ENCODE measurements around the gene DNER. TPM values are rescaled to one million over a fixed set of nuclear protein-coding genes. Genes with fewer than 3 reads are reported as not detected.

The DNER gene
- polyA plus RNA-seq, 6 donors from 2014 or later, result not detected

DNA sequence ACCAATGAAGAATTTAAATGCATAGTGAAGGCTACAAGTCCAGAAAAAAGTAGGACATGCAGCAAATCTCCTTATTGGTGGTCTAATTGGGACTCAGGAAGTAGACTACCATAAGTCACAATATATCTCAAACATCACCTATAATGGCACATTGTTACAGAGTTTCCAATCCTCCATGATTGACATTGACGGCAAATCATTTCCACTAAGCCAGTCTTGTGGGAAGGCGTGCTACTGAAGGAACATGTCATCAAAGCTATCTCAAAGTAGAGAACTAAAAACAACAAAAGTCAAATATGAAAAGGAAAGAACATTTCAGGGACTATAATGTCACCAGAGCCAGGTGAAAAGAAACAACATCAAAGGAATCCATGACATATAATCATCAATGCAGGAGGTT, 276.9 kb downstream of the DNER start:
- Mint-ChIP-seq H3K4me1 (no peaks in the 10 kb centered on the region), H3K36me3 (no peaks in the 10 kb centered on the region), H3K27me3 (peaks cover 13 to 32% (median 14%) of the 10 kb centered on the region in 3 donors), H3K27ac (no peak overlapping the region), H3K9me3 (peaks cover 0 to 11% (median 0%) of the 10 kb centered on the region in 7 donors), H3K4me3 (no peak overlapping the region)
- DNase-seq (no peak), ATAC-seq (ENCODE audit: low read depth in 2 of 2) (no peak)

DNA sequence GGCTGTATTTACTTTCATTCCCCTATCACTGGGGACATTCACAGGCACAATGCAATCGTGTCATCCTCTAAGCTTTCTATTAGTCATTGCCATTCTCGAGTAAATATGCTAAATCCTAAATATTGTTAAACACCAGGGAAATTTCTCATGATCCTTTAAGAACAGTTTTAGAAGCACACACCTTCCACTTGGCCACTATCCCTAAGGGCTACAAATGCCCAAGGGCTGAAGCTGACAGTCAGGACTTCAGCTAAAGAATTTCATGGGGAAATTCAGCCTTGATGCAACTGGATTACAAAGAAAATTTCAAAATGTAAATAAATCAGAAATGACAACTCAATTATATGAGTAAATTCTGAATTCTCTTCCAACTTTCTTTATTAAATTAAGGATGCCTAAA, 280.2 kb downstream of the DNER start:
- ATAC-seq (ENCODE audit: low read depth in 2 of 2), result no peak
- Mint-ChIP-seq H3K27ac (no peak overlapping the region), H3K9me3 (peaks cover 0 to 4% (median 0%) of the 10 kb centered on the region in 7 donors), H3K4me1 (no peaks in the 10 kb centered on the region), H3K4me3 (no peak overlapping the region), H3K27me3 (peaks cover 0 to 20% (median 4%) of the 10 kb centered on the region in 3 donors), H3K36me3 (no peaks in the 10 kb centered on the region)
- DNase-seq, result no peak

DNA sequence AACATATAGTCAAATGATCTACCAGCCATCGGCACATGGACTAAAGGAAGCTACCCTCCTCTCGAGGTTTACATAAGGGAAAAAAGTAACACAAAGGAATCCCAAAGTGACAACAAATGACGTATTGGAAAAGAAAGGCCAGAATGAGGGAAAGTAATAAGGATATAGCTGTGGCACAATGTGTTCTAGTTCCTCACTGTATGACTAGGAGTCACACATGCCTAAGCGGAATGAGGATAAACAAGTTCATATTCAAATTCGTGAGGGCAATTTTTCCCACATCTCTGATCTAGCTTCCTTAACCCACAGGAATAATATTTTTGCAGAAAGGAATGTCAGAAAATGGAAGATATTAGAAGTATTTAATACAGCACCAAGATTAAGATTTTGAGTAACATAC, 281.0 kb downstream of the DNER start:
- no peak for ATAC-seq (ENCODE audit: low read depth in 2 of 2)

DNA sequence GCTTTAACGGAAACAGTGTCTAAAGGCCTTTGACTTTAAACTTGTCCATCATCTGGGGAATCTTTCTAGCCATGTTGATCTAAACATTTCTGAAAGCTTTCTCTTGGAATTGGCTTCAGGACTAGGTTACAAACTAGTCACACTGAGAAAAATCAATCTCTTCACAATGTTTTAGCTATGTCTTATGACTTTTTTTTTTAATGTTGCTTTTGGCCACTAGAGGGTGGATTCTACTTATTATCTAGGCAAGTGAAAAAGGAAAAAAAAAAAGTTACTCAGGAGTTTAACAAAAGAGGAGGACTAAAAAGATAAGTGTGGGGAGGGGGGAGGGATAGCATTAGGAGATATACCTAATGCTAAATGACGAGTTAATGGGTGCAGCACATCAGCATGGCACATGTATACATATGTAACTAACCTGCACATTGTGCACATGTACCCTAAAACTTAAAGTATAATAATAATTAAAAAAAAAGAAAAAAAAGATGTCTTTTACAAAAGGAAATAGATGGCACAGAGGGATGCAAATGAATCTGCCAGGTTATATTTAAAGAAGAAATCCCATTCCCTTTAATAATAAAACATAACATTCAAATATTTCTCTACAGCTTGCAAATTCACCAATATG, 282.9 kb downstream of the DNER start:
- no peak overlapping the region for H3K27ac Mint-ChIP-seq
- no peak for ATAC-seq (ENCODE audit: low read depth in 2 of 2)
- H3K36me3 Mint-ChIP-seq, result no peaks in the 10 kb centered on the region
- peaks cover 8 to 38% (median 14%) of the 10 kb centered on the region in 3 donors for H3K27me3 Mint-ChIP-seq
- H3K9me3 Mint-ChIP-seq, result peaks cover 0 to 2% (median 0%) of the 10 kb centered on the region in 7 donors
- H3K4me3 Mint-ChIP-seq, result no peak overlapping the region
- DNase-seq, result no peak
- H3K4me1 Mint-ChIP-seq, result no peaks in the 10 kb centered on the region

More for the DNA sequence above, 281.0 kb downstream of the DNER start:
- H3K4me3 Mint-ChIP-seq, result no peak overlapping the region
- peaks cover 4 to 27% (median 4%) of the 10 kb centered on the region in 3 donors for H3K27me3 Mint-ChIP-seq
- H3K4me1 Mint-ChIP-seq, result no peaks in the 10 kb centered on the region
- H3K9me3 Mint-ChIP-seq, result peaks cover 0 to 4% (median 0%) of the 10 kb centered on the region in 7 donors
- no peak overlapping the region for H3K27ac Mint-ChIP-seq
- H3K36me3 Mint-ChIP-seq, result no peaks in the 10 kb centered on the region
- DNase-seq, result no peak

DNA sequence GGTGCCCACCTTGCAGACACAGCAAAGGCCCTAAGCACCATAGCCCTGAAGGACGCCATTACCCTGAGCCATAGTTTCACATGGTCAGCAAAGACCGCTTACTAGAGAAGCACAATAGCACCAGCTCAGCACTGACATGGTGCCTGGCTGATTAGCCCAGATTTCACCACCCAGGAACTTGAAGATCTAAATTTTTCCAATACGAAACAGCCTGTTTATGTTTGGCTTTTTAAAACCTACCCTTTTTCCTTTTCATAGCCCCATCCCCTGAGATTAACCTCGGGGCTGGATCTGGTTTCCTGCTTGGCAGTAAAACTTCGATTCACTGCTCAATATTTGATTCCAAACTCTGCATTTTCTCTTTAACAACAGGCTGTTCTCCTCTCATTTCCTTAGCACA, 284.8 kb downstream of the DNER start:
- no peak for ATAC-seq (ENCODE audit: low read depth in 2 of 2)
- Mint-ChIP-seq H3K36me3 (no peaks in the 10 kb centered on the region), H3K4me1 (no peaks in the 10 kb centered on the region), H3K27ac (no peak overlapping the region), H3K9me3 (peaks cover 0 to 2% (median 0%) of the 10 kb centered on the region in 7 donors), H3K4me3 (no peak overlapping the region), H3K27me3 (peaks cover 9 to 28% (median 14%) of the 10 kb centered on the region in 3 donors)
- DNase-seq, result no peak

DNA sequence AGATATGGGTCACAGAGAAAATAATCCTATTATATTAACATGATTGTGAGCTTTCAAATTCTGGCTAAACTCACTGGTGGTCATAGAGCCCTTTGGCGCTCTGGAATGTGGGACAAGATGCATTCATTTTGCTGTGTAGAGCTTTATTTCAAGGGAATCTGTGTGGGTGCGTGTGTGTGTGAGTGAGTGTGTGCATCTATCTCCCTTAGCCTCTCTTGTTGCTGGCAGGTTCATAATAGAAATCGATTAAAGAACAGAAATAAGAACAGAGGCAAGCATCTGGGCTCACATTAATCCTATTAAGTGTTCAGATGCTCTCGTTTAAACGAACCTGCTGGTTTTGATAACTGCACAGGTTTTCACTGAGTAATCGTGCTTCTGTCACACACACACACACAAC, 287.9 kb downstream of the DNER start:
- no peaks in the 10 kb centered on the region for H3K4me1 Mint-ChIP-seq
- H3K27ac Mint-ChIP-seq, result no peak overlapping the region
- no peak for ATAC-seq (ENCODE audit: low read depth in 2 of 2)
- peaks cover 0 to 9% (median 1%) of the 10 kb centered on the region in 7 donors for H3K9me3 Mint-ChIP-seq
- no peaks in the 10 kb centered on the region for H3K36me3 Mint-ChIP-seq
- DNase-seq, result no peak
- H3K27me3 Mint-ChIP-seq, result peaks cover 14 to 29% (median 25%) of the 10 kb centered on the region in 3 donors
- H3K4me3 Mint-ChIP-seq, result no peak overlapping the region

DNA sequence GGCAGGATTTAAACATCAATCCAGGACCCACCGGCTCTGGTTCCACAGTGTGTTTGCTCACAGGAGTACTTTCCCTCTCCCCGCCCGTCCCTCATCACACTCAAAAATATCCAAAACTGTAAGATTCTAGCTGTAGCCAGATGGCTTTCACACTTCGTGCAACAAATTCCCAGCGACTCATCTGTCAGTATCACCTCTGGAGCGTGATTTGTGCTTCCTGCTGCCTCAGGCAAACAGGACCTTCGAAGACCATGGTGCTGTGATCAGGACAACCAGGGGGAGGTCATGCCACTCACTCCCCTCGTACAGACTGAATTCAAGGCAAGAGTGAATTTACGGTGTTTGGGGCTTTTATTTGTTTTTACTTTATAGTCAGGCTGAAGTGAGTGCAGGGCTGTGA, 288.8 kb downstream of the DNER start:
- no peak overlapping the region for H3K27ac Mint-ChIP-seq

DNA sequence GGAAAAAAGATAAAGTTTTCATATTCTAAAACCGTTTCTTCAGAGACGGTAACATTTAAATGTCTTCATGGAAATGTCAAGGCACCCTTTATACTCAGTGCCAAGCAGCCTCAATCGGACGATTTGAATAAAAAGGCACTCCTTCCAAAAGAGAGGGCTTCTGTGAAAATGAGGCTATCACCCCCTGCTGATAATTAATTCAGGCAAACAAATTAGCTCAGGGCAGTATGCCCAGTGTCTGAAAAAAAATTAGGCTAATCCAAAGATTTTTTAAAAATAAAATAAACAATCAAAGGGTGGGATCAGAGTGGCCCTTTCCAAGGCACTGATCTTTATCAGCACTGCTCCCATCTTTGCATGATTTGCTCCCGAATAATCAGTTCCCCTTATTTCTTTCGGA, 292.3 kb downstream of the DNER start:
- Mint-ChIP-seq H3K4me3 (peak overlapping the region in 1 of 8 donors; percentile 47), H3K27me3 (peaks cover 9 to 18% (median 9%) of the 10 kb centered on the region in 3 donors), H3K9me3 (peaks cover 0 to 13% (median 0%) of the 10 kb centered on the region in 7 donors), H3K27ac (no peak overlapping the region), H3K36me3 (no peaks in the 10 kb centered on the region), H3K4me1 (peaks cover 0 to 5% (median 0%) of the 10 kb centered on the region in 3 donors)
- DNase-seq, result no peak
- ATAC-seq (ENCODE audit: low read depth in 2 of 2), result no peak

More for the DNA sequence above, 288.8 kb downstream of the DNER start:
- H3K36me3 Mint-ChIP-seq, result no peaks in the 10 kb centered on the region
- H3K27me3 Mint-ChIP-seq, result peaks cover 14 to 29% (median 25%) of the 10 kb centered on the region in 3 donors
- ATAC-seq (ENCODE audit: low read depth in 2 of 2) (no peak), DNase-seq (no peak)
- no peak overlapping the region for H3K4me3 Mint-ChIP-seq
- peaks cover 0 to 10% (median 2%) of the 10 kb centered on the region in 7 donors for H3K9me3 Mint-ChIP-seq
- H3K4me1 Mint-ChIP-seq, result no peaks in the 10 kb centered on the region

DNA sequence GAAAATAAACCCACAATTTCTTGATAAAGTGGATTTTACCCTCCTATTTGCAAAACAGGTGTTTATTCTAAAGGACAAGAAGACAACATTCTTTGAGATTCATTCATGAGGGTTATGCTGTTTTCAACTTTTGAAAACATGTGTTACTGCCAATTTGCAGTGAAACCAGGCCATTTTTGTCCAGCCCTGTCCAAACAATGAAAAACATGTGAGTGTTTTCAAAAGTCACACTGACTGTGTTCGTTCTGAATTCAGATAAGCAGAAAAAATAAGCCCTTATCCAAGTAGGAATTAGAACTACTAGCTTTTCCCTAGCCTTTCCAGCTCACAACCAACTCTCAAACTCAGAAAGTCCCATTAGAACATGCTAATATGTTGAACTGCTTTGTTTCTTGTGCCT, 295.2 kb downstream of the DNER start:
- no peak for ATAC-seq (ENCODE audit: low read depth in 2 of 2)

DNA sequence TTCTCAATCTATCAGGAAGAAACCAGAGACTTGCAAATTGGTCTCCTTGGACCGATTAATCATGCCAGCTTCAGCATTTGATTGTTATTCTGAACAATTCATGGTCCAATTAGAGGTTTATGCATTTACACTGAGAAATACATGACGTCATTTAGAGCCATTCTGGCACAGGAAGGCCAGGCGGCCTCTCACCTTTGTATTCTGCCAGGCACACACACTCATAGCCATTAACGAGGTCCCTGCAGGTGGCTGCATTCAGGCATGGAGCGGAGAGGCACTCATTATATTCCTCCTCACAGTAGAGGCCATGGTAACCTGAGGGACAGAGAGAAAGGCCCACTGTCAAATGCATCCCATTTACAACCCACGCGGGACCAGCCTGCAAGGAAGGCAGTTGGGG, 296.4 kb downstream of the DNER start:
- Mint-ChIP-seq H3K4me3 (no peak overlapping the region), H3K36me3 (no peaks in the 10 kb centered on the region), H3K4me1 (peaks cover 11 to 19% (median 13%) of the 10 kb centered on the region in 3 donors), H3K27me3 (peaks cover 0 to 8% (median 5%) of the 10 kb centered on the region in 3 donors), H3K9me3 (peaks cover 2 to 18% (median 5%) of the 10 kb centered on the region in 7 donors), H3K27ac (peak overlapping the region in 1 of 6 donors; percentile 24)
- no peak for DNase-seq
- ATAC-seq (ENCODE audit: low read depth in 2 of 2), result no peak

More for the DNA sequence above, 295.2 kb downstream of the DNER start:
- Mint-ChIP-seq H3K36me3 (no peaks in the 10 kb centered on the region), H3K27me3 (peaks cover 5 to 16% (median 5%) of the 10 kb centered on the region in 3 donors), H3K9me3 (peaks cover 2 to 22% (median 5%) of the 10 kb centered on the region in 7 donors), H3K4me1 (peaks cover 11 to 19% (median 13%) of the 10 kb centered on the region in 3 donors), H3K4me3 (no peak overlapping the region), H3K27ac (no peak overlapping the region)
- no peak for DNase-seq

DNA sequence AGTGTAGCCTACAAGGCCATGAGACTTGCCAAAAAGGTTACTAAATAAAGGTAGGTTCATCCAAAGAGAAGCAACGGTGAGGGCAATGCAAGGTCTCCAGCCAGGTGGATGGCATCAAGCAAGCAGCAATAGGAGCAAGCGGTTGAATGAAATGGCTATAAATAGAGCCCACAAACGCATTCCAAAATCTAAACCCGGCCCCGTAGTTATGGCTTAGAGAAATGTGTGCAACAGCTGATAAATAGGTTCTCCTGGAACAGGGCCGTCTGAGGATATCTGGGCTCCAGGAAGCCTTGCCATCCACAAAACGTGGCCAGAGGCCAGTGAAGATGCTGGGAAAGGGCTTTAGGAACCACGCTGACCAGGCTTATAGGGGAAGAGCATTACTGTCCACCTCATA, 297.2 kb downstream of the DNER start:
- Mint-ChIP-seq H3K4me1 (peaks cover 11 to 19% (median 13%) of the 10 kb centered on the region in 3 donors), H3K27ac (peak overlapping the region in 1 of 6 donors; percentile 22), H3K9me3 (peaks cover 2 to 15% (median 5%) of the 10 kb centered on the region in 7 donors), H3K36me3 (no peaks in the 10 kb centered on the region), H3K27me3 (peaks cover 0 to under 1% (median 0%) of the 10 kb centered on the region in 3 donors), H3K4me3 (no peak overlapping the region)
- ATAC-seq (ENCODE audit: low read depth in 2 of 2) (no peak), DNase-seq (no peak)

DNA sequence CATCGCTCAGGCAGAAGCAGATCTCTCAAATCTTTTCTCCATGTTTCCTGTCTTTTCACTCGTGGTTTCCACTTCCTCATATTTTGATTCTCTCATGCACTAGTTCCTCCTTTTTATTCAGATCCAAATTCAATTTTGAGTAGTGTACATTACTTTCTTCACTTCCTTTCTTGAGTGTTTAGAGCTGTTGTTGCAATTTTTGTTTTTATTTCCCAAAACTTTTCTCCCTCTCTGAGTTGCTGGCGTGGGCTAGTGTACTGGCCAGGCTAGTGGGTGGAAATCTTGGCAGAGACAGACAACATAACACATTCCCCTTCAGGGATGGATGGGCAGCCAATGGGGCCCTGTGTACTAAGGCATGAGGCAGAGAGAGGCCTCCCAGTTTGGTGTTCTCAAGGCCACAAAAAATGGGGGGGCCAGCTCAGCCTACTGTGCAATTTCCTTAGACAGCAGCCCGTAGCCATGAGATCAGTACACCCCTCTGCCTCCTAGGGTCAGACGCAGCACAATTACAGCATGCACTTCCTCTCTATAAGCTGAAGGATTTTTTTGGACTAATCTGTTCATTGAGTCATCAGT, 298.1 kb downstream of the DNER start:
- peak; percentile 0 for DNase-seq
- Mint-ChIP-seq H3K36me3 (no peaks in the 10 kb centered on the region), H3K27ac (peak overlapping the region in 4 of 6 donors; percentile 6 to 86 (median 36)), H3K27me3 (no peaks in the 10 kb centered on the region), H3K9me3 (peaks cover 2 to 15% (median 5%) of the 10 kb centered on the region in 7 donors), H3K4me1 (peaks cover 11 to 19% (median 13%) of the 10 kb centered on the region in 3 donors), H3K4me3 (peak overlapping the region in 2 of 8 donors; percentile 17 to 48)
- peak in 1 of 2 donors; percentile 49 for ATAC-seq (ENCODE audit: low read depth in 2 of 2)

DNA sequence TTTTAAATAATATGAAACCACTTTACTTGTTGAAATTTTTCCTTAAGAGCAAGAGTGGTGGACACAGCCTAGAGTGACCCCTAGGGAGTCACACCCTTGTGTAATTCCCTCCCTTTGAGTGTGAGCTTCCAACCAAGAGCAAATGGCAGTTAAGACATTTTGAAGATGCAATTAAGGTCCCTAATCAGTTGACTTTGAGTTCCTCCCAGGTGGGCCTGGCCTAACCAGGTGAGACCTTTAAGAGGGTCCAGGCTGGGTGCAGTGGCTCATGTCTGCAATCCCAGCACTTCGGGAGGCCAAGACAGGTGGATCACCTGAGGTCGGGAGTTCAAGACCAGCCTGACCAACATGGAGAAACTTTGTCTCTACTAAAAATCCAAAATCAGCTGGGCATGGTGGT, 299.7 kb downstream of the DNER start:
- no peak for DNase-seq
- Mint-ChIP-seq H3K4me1 (peaks cover 11 to 19% (median 13%) of the 10 kb centered on the region in 3 donors), H3K36me3 (no peaks in the 10 kb centered on the region), H3K9me3 (peaks cover 0 to 15% (median 5%) of the 10 kb centered on the region in 7 donors), H3K27me3 (peaks cover 0 to 8% (median 0%) of the 10 kb centered on the region in 3 donors), H3K4me3 (no peak overlapping the region), H3K27ac (peak overlapping the region in 1 of 6 donors; percentile 23)
- ATAC-seq (ENCODE audit: low read depth in 2 of 2), result no peak

DNA sequence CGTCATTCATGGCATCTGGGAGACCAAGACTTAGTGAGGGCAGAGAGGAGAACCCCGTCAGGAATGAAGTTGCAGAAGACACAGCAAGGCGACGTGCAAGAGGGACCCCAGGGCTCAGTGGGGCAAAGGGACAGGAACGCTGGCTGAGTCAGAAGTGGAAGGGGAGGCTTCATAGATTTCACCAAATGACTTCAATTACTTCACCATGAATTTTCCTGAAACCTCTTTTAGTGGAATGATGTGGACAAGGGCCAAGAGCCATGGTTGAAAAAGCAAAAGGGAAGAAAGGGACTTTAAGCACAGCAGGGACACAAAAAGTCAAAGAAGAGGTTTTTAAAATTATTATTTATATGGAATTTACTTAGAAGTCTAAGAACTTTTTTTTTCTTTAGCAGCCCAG, 301.7 kb downstream of the DNER start:
- DNase-seq, result no peak
- no peak for ATAC-seq (ENCODE audit: low read depth in 2 of 2)
- H3K4me3 Mint-ChIP-seq, result no peak overlapping the region
- peaks cover 0 to 8% (median 0%) of the 10 kb centered on the region in 3 donors for H3K27me3 Mint-ChIP-seq
- peaks cover 0 to 15% (median 5%) of the 10 kb centered on the region in 7 donors for H3K9me3 Mint-ChIP-seq
- H3K36me3 Mint-ChIP-seq, result no peaks in the 10 kb centered on the region
- peaks cover 11 to 19% (median 13%) of the 10 kb centered on the region in 3 donors for H3K4me1 Mint-ChIP-seq
- H3K27ac Mint-ChIP-seq, result peak overlapping the region in 1 of 6 donors; percentile 84

Measured in naive B cell (primary cell).